Measurements from ENCODE around the gene PDE3B. TPM values are rescaled to one million over a fixed set of nuclear protein-coding genes. Genes with fewer than 3 reads are reported as not detected.
"Not testable (repeated sequence)": the region's sequence is repeated elsewhere in the genome, so short reads cannot be mapped to it uniquely, and the experiment has no call there.

The PDE3B gene
- total RNA-seq, 1 experiment from 2014 or later = not detected

GRCh38 chr11:14676068-14676467 is 32.5 kb downstream of the PDE3B start:
- no peak for DNase-seq (ENCODE audit: low read depth)

GRCh38 chr11:14677146-14677545 is 33.5 kb downstream of the PDE3B start:
- DNase-seq (ENCODE audit: low read depth) = no peak

- no peak for DNase-seq (ENCODE audit: low read depth)
Observed at GRCh38 chr11:14678350-14678749, 34.7 kb downstream of the PDE3B start.

GRCh38 chr11:14679662-14680061 is 36.1 kb downstream of the PDE3B start:
- no peak for DNase-seq (ENCODE audit: low read depth)

- not testable (repeated sequence) for DNase-seq (ENCODE audit: low read depth)
Observed at GRCh38 chr11:14684234-14684915, 40.8 kb downstream of the PDE3B start.

- no peak for DNase-seq (ENCODE audit: low read depth)
Observed at GRCh38 chr11:14687456-14687855, 43.9 kb downstream of the PDE3B start.

GRCh38 chr11:14687943-14688627 is 44.5 kb downstream of the PDE3B start:
- no peak for DNase-seq (ENCODE audit: low read depth)

- not testable (repeated sequence) for DNase-seq (ENCODE audit: low read depth)
Observed at GRCh38 chr11:14695656-14696055, 52.1 kb downstream of the PDE3B start.

- DNase-seq (ENCODE audit: low read depth) = no peak
Observed at GRCh38 chr11:14698771-14699170, 55.2 kb downstream of the PDE3B start.

- no peak for DNase-seq (ENCODE audit: low read depth)
Observed at GRCh38 chr11:14700593-14700992, 57.0 kb downstream of the PDE3B start.

- no peak for DNase-seq (ENCODE audit: low read depth)
Observed at GRCh38 chr11:14702760-14703159, 59.2 kb downstream of the PDE3B start.

GRCh38 chr11:14703731-14704130 is 60.1 kb downstream of the PDE3B start:
- no peak for DNase-seq (ENCODE audit: low read depth)

GRCh38 chr11:14705067-14705466 is 61.5 kb downstream of the PDE3B start:
- DNase-seq (ENCODE audit: low read depth) = no peak

GRCh38 chr11:14713496-14714244 is 70.1 kb downstream of the PDE3B start:
- DNase-seq (ENCODE audit: low read depth) = no peak

GRCh38 chr11:14715669-14716068 is 72.1 kb downstream of the PDE3B start:
- DNase-seq (ENCODE audit: low read depth) = not testable (repeated sequence)

- no peak for DNase-seq (ENCODE audit: low read depth)
Observed at GRCh38 chr11:14722496-14722895, 78.9 kb downstream of the PDE3B start.

- DNase-seq (ENCODE audit: low read depth) = no peak
Observed at GRCh38 chr11:14725150-14725549, 81.5 kb downstream of the PDE3B start.

- DNase-seq (ENCODE audit: low read depth) = no peak
Observed at GRCh38 chr11:14727215-14727614, 83.6 kb downstream of the PDE3B start.

- no peak for DNase-seq (ENCODE audit: low read depth)
Observed at GRCh38 chr11:14727746-14728145, 84.1 kb downstream of the PDE3B start.

GRCh38 chr11:14740539-14740938 is 96.9 kb downstream of the PDE3B start:
- DNase-seq (ENCODE audit: low read depth) = not testable (repeated sequence)

GRCh38 chr11:14741195-14741594 is 97.6 kb downstream of the PDE3B start:
- DNase-seq (ENCODE audit: low read depth) = no peak

- DNase-seq (ENCODE audit: low read depth) = no peak
Observed at GRCh38 chr11:14742849-14743559, 99.4 kb downstream of the PDE3B start.
